Mucosa of rectum (tissue), 2 donors: ENCODE measurements around the gene MMP24.

Experiments used
- H3K27ac ChIP-seq, 2 donors: one replicate each; pipeline ENCODE4 v1.7.0; 2013; ENCODE audit warnings: inconsistent platforms in 2 of 2, low read depth in 2 of 2, low read length in 2 of 2
- H3K27me3 ChIP-seq, 2 donors: one replicate each; pipeline ENCODE4 v1.7.0; 2013; ENCODE audit warnings: low read length in 2 of 2; ENCODE audit not compliant: control insufficient read depth in 2 of 2, insufficient read depth in 2 of 2
- H3K36me3 ChIP-seq, 2 donors: one replicate each; pipeline ENCODE4 v1.7.0; 2013; ENCODE audit warnings: low read length in 2 of 2; ENCODE audit not compliant: control insufficient read depth in 2 of 2, insufficient read depth in 2 of 2
- H3K4me1 ChIP-seq, 2 donors: one replicate each; pipeline ENCODE4 v1.7.0; 2013; ENCODE audit warnings: low read length in 2 of 2, mild to moderate bottlenecking in 1 of 2; ENCODE audit not compliant: control insufficient read depth in 2 of 2, insufficient read depth in 2 of 2
- H3K4me3 ChIP-seq, 2 donors: one replicate each; pipeline ENCODE4 v1.7.0; 2013; ENCODE audit warnings: low read length in 2 of 2
- H3K9ac ChIP-seq, 2 donors: one replicate each; pipeline ENCODE4 v1.7.0; 2013; ENCODE audit warnings: low read length in 2 of 2, low read depth in 1 of 2, mild to moderate bottlenecking in 1 of 2
- H3K9me3 ChIP-seq, 2 donors: one replicate each; pipeline ENCODE4 v1.7.0; 2013; ENCODE audit warnings: low read length in 2 of 2; ENCODE audit not compliant: control insufficient read depth in 2 of 2
- donor health status: healthy.
- donor health status: Normal muscosa, but diverticular disease.

Gene MMP24

GRCh38 chr20:35277531-35278395, 51.3 kb downstream of the MMP24 start, which contains the start of gene MMP24OS:
TSS of gene MMP24OS (minus strand) at chr20:35278122. CDS start at chr20:35277929, 193 bp downstream.
- peak within 1 kb of the TSS; percentile 95 to 97 for H3K27ac ChIP-seq
- H3K36me3 ChIP-seq: peaks cover 43 to 47% of the 10 kb centered on the region in 2 donors
- no peaks in the 10 kb centered on the region for H3K9me3 ChIP-seq
- no peaks in the 10 kb centered on the region for H3K27me3 ChIP-seq
- H3K9ac ChIP-seq: peak within 1 kb of the TSS; percentile 88 to 95
- peak within 1 kb of the TSS; percentile 72 to 87 for H3K4me3 ChIP-seq
- peaks cover 11 to 15% of the 10 kb centered on the region in 2 donors for H3K4me1 ChIP-seq

- Histone ChIP-seq H3K9me3 (no peaks in the 10 kb centered on the region), H3K9ac (no peak overlapping the region), H3K4me3 (no peak overlapping the region), H3K27ac (peak overlapping the region in 1 of 2 donors; percentile 95), H3K4me1 (peaks cover 19 to 24% of the 10 kb centered on the region in 2 donors), H3K36me3 (peaks cover 38 to 47% of the 10 kb centered on the region in 2 donors), H3K27me3 (no peaks in the 10 kb centered on the region)
These were observed 52.5 kb downstream of the MMP24 start for GRCh38 chr20:35279040-35279439.

GRCh38 chr20:35279533-35280174, 53.2 kb downstream of the MMP24 start:
- H3K27ac ChIP-seq: no peak overlapping the region
- H3K9ac ChIP-seq: peak overlapping the region in 1 of 2 donors; percentile 14
- H3K36me3 ChIP-seq: peaks cover 38 to 46% of the 10 kb centered on the region in 2 donors

GRCh38 chr20:35280523-35280922, 54.0 kb downstream of the MMP24 start:
- H3K9me3 ChIP-seq: no peaks in the 10 kb centered on the region
- peaks cover 30 to 41% of the 10 kb centered on the region in 2 donors for H3K36me3 ChIP-seq
- H3K27me3 ChIP-seq: no peaks in the 10 kb centered on the region
- no peak overlapping the region for H3K27ac ChIP-seq
- H3K9ac ChIP-seq: no peak overlapping the region
- H3K4me3 ChIP-seq: no peak overlapping the region
- H3K4me1 ChIP-seq: peaks cover 26 to 32% of the 10 kb centered on the region in 2 donors

More at GRCh38 chr20:35279533-35280174, 53.2 kb downstream of the MMP24 start:
- H3K4me1 ChIP-seq: peaks cover 20 to 24% of the 10 kb centered on the region in 2 donors
- H3K9me3 ChIP-seq: no peaks in the 10 kb centered on the region
- no peaks in the 10 kb centered on the region for H3K27me3 ChIP-seq
- H3K4me3 ChIP-seq: no peak overlapping the region

- Histone ChIP-seq H3K27me3 (no peaks in the 10 kb centered on the region), H3K9ac (no peak overlapping the region), H3K36me3 (peaks cover 28 to 33% of the 10 kb centered on the region in 2 donors), H3K4me3 (no peak overlapping the region), H3K4me1 (peaks cover 28 to 41% of the 10 kb centered on the region in 2 donors), H3K27ac (no peak overlapping the region), H3K9me3 (no peaks in the 10 kb centered on the region)
These were observed 55.1 kb downstream of the MMP24 start for GRCh38 chr20:35281506-35282101.

- Histone ChIP-seq H3K9ac (peak overlapping the region; percentile 92), H3K4me1 (peaks cover 22 to 30% of the 10 kb centered on the region in 2 donors), H3K36me3 (peaks cover 24 to 29% of the 10 kb centered on the region in 2 donors)
These were observed 57.2 kb downstream of the MMP24 start for GRCh38 chr20:35283441-35284266.

GRCh38 chr20:35284267-35284991, 57.9 kb downstream of the MMP24 start, which contains the start of gene EIF6:
TSS of gene EIF6 (minus strand) at chr20:35284772. CDS start at chr20:35284487, 285 bp downstream.
- Histone ChIP-seq H3K4me1 (peaks cover 22 to 29% of the 10 kb centered on the region in 2 donors), H3K27me3 (no peaks in the 10 kb centered on the region), H3K27ac (peak within 1 kb of the TSS; percentile 83 to 86), H3K9me3 (no peaks in the 10 kb centered on the region), H3K4me3 (peak within 1 kb of the TSS; percentile 89 to 96), H3K36me3 (peaks cover 17 to 21% of the 10 kb centered on the region in 2 donors), H3K9ac (peak within 1 kb of the TSS; percentile 92)

More at GRCh38 chr20:35283441-35284266, 57.2 kb downstream of the MMP24 start:
- Histone ChIP-seq H3K9me3 (no peaks in the 10 kb centered on the region), H3K27ac (peak overlapping the region; percentile 83 to 86), H3K4me3 (peak overlapping the region; percentile 89 to 96), H3K27me3 (no peaks in the 10 kb centered on the region)

- no peaks in the 10 kb centered on the region for H3K27me3 ChIP-seq
- H3K4me1 ChIP-seq: peaks cover 22 to 29% of the 10 kb centered on the region in 2 donors
- H3K36me3 ChIP-seq: peaks cover 9 to 13% of the 10 kb centered on the region in 2 donors
- peak overlapping the region; percentile 83 to 86 for H3K27ac ChIP-seq
- peak overlapping the region; percentile 89 to 96 for H3K4me3 ChIP-seq
- no peaks in the 10 kb centered on the region for H3K9me3 ChIP-seq
- peak overlapping the region; percentile 52 to 92 for H3K9ac ChIP-seq
These were observed 58.7 kb downstream of the MMP24 start for GRCh38 chr20:35284992-35285805.
